Measurements from ENCODE around the gene CDC42EP1. TPM values are rescaled to one million over a fixed set of nuclear protein-coding genes. Genes with fewer than 3 reads are reported as not detected.

CDC42EP1 gene
- total RNA-seq, 4 donors from 2014 or later, result 28.4 to 53.4 (median 33.4) TPM

- WGBS, 2 donors, result 100% methylated on average over 1 of the region's 1 CpG
- peaks cover 0 to 9% of the 10 kb centered on the region in 2 donors for H3K27me3 ChIP-seq
These were observed 43.8 kb upstream of the CDC42EP1 start for GRCh38 chr22:37516456-37516855.

GRCh38 chr22:37517826-37518450, 42.3 kb upstream of the CDC42EP1 start:
- DNase-seq (ENCODE audit: low spot score in 2 of 2), result no peak
- H3K4me3 ChIP-seq, result peak overlapping the region in 2 of 4 donors; percentile 61 to 67
- H3K4me1 ChIP-seq, result peaks cover 1 to 57% (median 18%) of the 10 kb centered on the region in 4 donors
- TF ChIP-seq CTCF (IDR thresholded peaks at IDR 0.05), result no peak
- TF ChIP-seq EP300 (IDR thresholded peaks at IDR 0.05), result no peak
- TF ChIP-seq POLR2A (IDR thresholded peaks at IDR 0.05), result no peak
- peak overlapping the region; percentile 77 to 92 (median 86) for H3K27ac ChIP-seq
- peaks cover 0 to 21% (median 0%) of the 10 kb centered on the region in 3 donors for H3K36me3 ChIP-seq
- peaks cover 0 to 9% of the 10 kb centered on the region in 2 donors for H3K27me3 ChIP-seq
- WGBS, 2 donors, result 76 to 78% methylated on average over 15 of the region's 15 CpGs
- no peaks in the 10 kb centered on the region for H3K9me3 ChIP-seq

More at GRCh38 chr22:37516456-37516855, 43.8 kb upstream of the CDC42EP1 start:
- H3K4me1 ChIP-seq, result peaks cover 3 to 66% (median 31%) of the 10 kb centered on the region in 4 donors
- no peaks in the 10 kb centered on the region for H3K9me3 ChIP-seq
- no peak for DNase-seq (ENCODE audit: low spot score in 2 of 2)
- TF ChIP-seq EP300 (IDR thresholded peaks at IDR 0.05), result no peak
- TF ChIP-seq POLR2A (IDR thresholded peaks at IDR 0.05), result no peak
- no peak for TF ChIP-seq CTCF (IDR thresholded peaks at IDR 0.05)
- peak overlapping the region in 1 of 4 donors; percentile 85 for H3K27ac ChIP-seq
- H3K36me3 ChIP-seq, result peaks cover 0 to 21% (median 0%) of the 10 kb centered on the region in 3 donors
- H3K4me3 ChIP-seq, result no peak overlapping the region

GRCh38 chr22:37518509-37519267, 41.6 kb upstream of the CDC42EP1 start:
- Histone ChIP-seq H3K4me3 (peak overlapping the region; percentile 48 to 67 (median 56)), H3K9me3 (no peaks in the 10 kb centered on the region), H3K27ac (peak overlapping the region; percentile 77 to 92 (median 86)), H3K36me3 (peaks cover 0 to 21% (median 0%) of the 10 kb centered on the region in 3 donors), H3K4me1 (peaks cover 0 to 49% (median 12%) of the 10 kb centered on the region in 4 donors), H3K27me3 (peaks cover 0 to 9% of the 10 kb centered on the region in 2 donors)
- 17 to 29% methylated on average over 15 to 50 of the region's 63 CpGs for WGBS, 2 donors
- no peak for DNase-seq (ENCODE audit: low spot score in 2 of 2)
- TF ChIP-seq POLR2A (IDR thresholded peaks at IDR 0.05) (no peak), EP300 (IDR thresholded peaks at IDR 0.05) (no peak), CTCF (IDR thresholded peaks at IDR 0.05) (no peak)

GRCh38 chr22:37519268-37520195, 40.7 kb upstream of the CDC42EP1 start, which contains the start of gene CARD10:
CARD10 (minus strand) TSS chr22:37519415; CDS start chr22:37519200, 215 bp downstream.
- peak in 1 of 2 donors; percentile 19 for TF ChIP-seq POLR2A (IDR thresholded peaks at IDR 0.05)
- no peak for TF ChIP-seq CTCF (IDR thresholded peaks at IDR 0.05)
- no peak for TF ChIP-seq EP300 (IDR thresholded peaks at IDR 0.05)
- Histone ChIP-seq H3K36me3 (peaks cover 0 to 18% (median 0%) of the 10 kb centered on the region in 3 donors), H3K27me3 (peaks cover 0 to 9% of the 10 kb centered on the region in 2 donors), H3K27ac (peak within 1 kb of the TSS; percentile 77 to 92 (median 86)), H3K4me1 (peaks cover 0 to 48% (median 12%) of the 10 kb centered on the region in 4 donors), H3K9me3 (no peaks in the 10 kb centered on the region), H3K4me3 (peak within 1 kb of the TSS; percentile 48 to 67 (median 56))
- DNase-seq (ENCODE audit: low spot score in 2 of 2), result no peak
- WGBS, 2 donors, result 11 to 14% methylated on average over 29 to 41 of the region's 99 CpGs
